K562 (cell line): Measurements from ENCODE around the gene LAMB4.

Experiments used
- CEBPB ChIP-seq: fragments of 450-650 bp; IDR thresholded peaks from 2 replicates; pipeline ENCODE4 v1.6.1; 2016; ENCODE audit warnings: missing genetic modification characterization, missing compliant biosample characterization
- EP300 ChIP-seq: IDR thresholded peaks from 2 replicates; pipeline ENCODE4 v1.6.1; 2012; ENCODE audit warnings: low read length, improper control_type of control experiment
- JUN ChIP-seq, 2 experiments: sonication (generic) in 1 of 2; formaldehyde crosslinking in 1 of 2; IDR thresholded peaks; 2 replicates each; pipeline versions ENCODE4 v1.6.1 to v1.8.0; 2012 to 2022; ENCODE audit warnings: borderline replicate concordance in 2 of 2, mild to moderate bottlenecking in 2 of 2, improper control_type of control experiment in 1 of 2, low read depth in 1 of 2, low read length in 1 of 2, missing genetic modification reagents in 1 of 2
- MED1 ChIP-seq: sonication (generic); formaldehyde crosslinking; IDR thresholded peaks from 2 replicates; pipeline ENCODE4 v1.8.1; 2023; ENCODE audit warnings: missing genetic modification reagents, borderline replicate concordance
- MEF2D ChIP-seq: conservative IDR thresholded peaks from 2 replicates; pipeline ENCODE4 v1.6.1; 2016; ENCODE audit warnings: low read depth, missing genetic modification characterization, missing compliant biosample characterization
- NFIC ChIP-seq: fragments of 450-650 bp; IDR thresholded peaks from 2 replicates; pipeline ENCODE4 v1.6.1; 2017; ENCODE audit warnings: mild to moderate bottlenecking, inconsistent platforms
- TAF1 ChIP-seq: IDR thresholded peaks from 2 replicates; pipeline ENCODE4 v1.6.1; 2011; ENCODE audit warnings: mild to moderate bottlenecking, low read length, moderate library complexity; ENCODE audit not compliant: insufficient read depth, control insufficient read depth, severe bottlenecking; ENCODE audit errors: extremely low read depth
- TF ChIP-seq, protein P1 (sequence below): sonication (generic); formaldehyde crosslinking; IDR thresholded peaks from 2 replicates; pipeline ENCODE4 v1.8.1; 2023; ENCODE audit warnings: mild to moderate bottlenecking, missing genetic modification reagents
- TF ChIP-seq, protein P2 (sequence below), 3 experiments: IDR thresholded peaks in 2 of 3; conservative IDR thresholded peaks in 1 of 3; 2 replicates each; pipeline ENCODE4 v1.5.1; 2011 to 2012; ENCODE audit warnings: low read length in 3 of 3, mild to moderate bottlenecking in 3 of 3, control low read depth in 2 of 3, improper control_type of control experiment in 1 of 3, inconsistent platforms in 1 of 3, low read depth in 1 of 3, mixed read lengths in 1 of 3, moderate library complexity in 1 of 3; ENCODE audit not compliant: insufficient read depth in 2 of 3

DNA sequence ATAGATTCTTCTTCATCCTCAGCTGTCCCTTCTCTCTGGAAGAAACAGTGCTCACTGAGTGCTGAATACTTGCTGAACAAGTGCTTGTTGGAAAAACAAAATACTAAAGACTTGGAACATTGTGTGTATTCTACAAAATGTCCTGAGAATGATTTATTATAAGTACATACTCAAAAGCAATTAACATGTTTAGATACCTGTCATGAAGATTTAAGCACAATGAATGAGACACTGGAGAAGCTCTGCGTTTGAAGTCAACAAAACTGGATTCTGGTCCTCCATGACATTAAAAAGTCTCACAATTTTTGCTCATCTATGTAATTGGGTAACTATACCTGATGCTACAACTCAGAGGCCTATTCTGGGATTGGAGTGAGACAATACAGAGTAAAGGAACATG, 92.4 kb downstream of the LAMB4 start:
- TF ChIP-seq, protein P1, sequence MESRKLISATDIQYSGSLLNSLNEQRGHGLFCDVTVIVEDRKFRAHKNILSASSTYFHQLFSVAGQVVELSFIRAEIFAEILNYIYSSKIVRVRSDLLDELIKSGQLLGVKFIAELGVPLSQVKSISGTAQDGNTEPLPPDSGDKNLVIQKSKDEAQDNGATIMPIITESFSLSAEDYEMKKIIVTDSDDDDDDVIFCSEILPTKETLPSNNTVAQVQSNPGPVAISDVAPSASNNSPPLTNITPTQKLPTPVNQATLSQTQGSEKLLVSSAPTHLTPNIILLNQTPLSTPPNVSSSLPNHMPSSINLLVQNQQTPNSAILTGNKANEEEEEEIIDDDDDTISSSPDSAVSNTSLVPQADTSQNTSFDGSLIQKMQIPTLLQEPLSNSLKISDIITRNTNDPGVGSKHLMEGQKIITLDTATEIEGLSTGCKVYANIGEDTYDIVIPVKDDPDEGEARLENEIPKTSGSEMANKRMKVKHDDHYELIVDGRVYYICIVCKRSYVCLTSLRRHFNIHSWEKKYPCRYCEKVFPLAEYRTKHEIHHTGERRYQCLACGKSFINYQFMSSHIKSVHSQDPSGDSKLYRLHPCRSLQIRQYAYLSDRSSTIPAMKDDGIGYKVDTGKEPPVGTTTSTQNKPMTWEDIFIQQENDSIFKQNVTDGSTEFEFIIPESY (CRISPR knock-in tag): no peak
- TF ChIP-seq CEBPB (tag) (no peak), JUN (IDR thresholded peaks at IDR 0.05; ENCODE audit: borderline replicate concordance, low read depth, low read length) (no peak), JUN (CRISPR knock-in tag; IDR thresholded peaks at IDR 0.05; ENCODE audit: borderline replicate concordance) (no peak), MED1 (CRISPR knock-in tag) (no peak), NFIC (no peak), EP300 (no peak), MEF2D (tag) (no peak), TAF1 (no peak)
- TF ChIP-seq, protein P2, sequence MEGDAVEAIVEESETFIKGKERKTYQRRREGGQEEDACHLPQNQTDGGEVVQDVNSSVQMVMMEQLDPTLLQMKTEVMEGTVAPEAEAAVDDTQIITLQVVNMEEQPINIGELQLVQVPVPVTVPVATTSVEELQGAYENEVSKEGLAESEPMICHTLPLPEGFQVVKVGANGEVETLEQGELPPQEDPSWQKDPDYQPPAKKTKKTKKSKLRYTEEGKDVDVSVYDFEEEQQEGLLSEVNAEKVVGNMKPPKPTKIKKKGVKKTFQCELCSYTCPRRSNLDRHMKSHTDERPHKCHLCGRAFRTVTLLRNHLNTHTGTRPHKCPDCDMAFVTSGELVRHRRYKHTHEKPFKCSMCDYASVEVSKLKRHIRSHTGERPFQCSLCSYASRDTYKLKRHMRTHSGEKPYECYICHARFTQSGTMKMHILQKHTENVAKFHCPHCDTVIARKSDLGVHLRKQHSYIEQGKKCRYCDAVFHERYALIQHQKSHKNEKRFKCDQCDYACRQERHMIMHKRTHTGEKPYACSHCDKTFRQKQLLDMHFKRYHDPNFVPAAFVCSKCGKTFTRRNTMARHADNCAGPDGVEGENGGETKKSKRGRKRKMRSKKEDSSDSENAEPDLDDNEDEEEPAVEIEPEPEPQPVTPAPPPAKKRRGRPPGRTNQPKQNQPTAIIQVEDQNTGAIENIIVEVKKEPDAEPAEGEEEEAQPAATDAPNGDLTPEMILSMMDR (IDR thresholded peaks at IDR 0.05 in 2 of 3, conservative IDR thresholded peaks at IDR 0.05 in 1 of 3; ENCODE audit: insufficient read depth in 2 of 3, low read depth in 1 of 3, low read length in 3 of 3): no peak
